Measurements from ENCODE around the gene PABPC1L2B. TPM values are rescaled to one million over a fixed set of nuclear protein-coding genes. Genes with fewer than 3 reads are reported as not detected.
"Not testable (repeated sequence)": the region's sequence is repeated elsewhere in the genome, so short reads cannot be mapped to it uniquely, and the experiment has no call there.

Gene PABPC1L2B
- polyA plus RNA-seq, 2 of the 4 experiments (the other 2 are of a cell fraction) = not detected

- TF ChIP-seq JUNB (IDR thresholded peaks at IDR 0.05) (no peak), RARB (CRISPR knock-in tag; IDR thresholded peaks at IDR 0.05) (no peak), POLR2AphosphoS2 (conservative IDR thresholded peaks at IDR 0.05; ENCODE audit: low read length) (no peak), ATOH8 (CRISPR knock-in tag; IDR thresholded peaks at IDR 0.05; ENCODE audit: low read depth) (no peak), REST (IDR thresholded peaks at IDR 0.05) (no peak)
Measured at GRCh38 chrX:73021361-73022092, 18.8 kb downstream of the PABPC1L2B start (continued).

- no CpG with 5 or more reads among the region's 12 CpGs for WGBS (ENCODE audit: missing lambda C conversion rate)
- FAIRE-seq; DNase-seq (ENCODE audit: low read depth in 1 of 2, low spot score in 1 of 2); ATAC-seq; H3K4me1 ChIP-seq; CTCF ChIA-PET; H3K27ac ChIP-seq; H3K4me2 ChIP-seq; H3K4me3 ChIP-seq; H3K9me3 ChIP-seq; POLR2A ChIA-PET: not testable (repeated sequence)
Measured at GRCh38 chrX:73022093-73022445, 19.3 kb downstream of the PABPC1L2B start.

- TF ChIP-seq HOXB13 (CRISPR knock-in tag; IDR thresholded peaks at IDR 0.05; ENCODE audit: low read depth) (no peak), TFCP2L1 (CRISPR knock-in tag; IDR thresholded peaks at IDR 0.05) (no peak), CHD2 (IDR thresholded peaks at IDR 0.05; ENCODE audit: low read length, partially characterized antibody) (no peak), NFE2L2 (conservative IDR thresholded peaks at IDR 0.05; ENCODE audit: low read length) (no peak)
- CTCF ChIA-PET = no interaction called here
- Histone ChIP-seq H3K4me3 (no peak overlapping the region), H3K4me1 (no peaks in the 10 kb centered on the region), H3K27ac (no peak overlapping the region), H3K4me2 (no peak overlapping the region), H3K9me3 (no peaks in the 10 kb centered on the region)
- ATAC-seq = no peak
- no peak for FAIRE-seq
- DNase-seq (ENCODE audit: low read depth in 1 of 2, low spot score in 1 of 2) = no peak
- POLR2A ChIA-PET = no interaction called here
- 0% methylated on average over 1 of the region's 1 CpG for WGBS (ENCODE audit: missing lambda C conversion rate)
Measured at GRCh38 chrX:73028876-73029275, 26.1 kb downstream of the PABPC1L2B start.

Other genes starting within 250 kb of the PABPC1L2B start
- gene DMRTC1B, start 226.0 kb upstream of the PABPC1L2B start, polyA plus RNA-seq (2011; rRNA removed) = 0.10 TPM in 1 of 2 replicates, not detected in the other
- not detected in 3 replicates for gene DMRTC1B, start 226.0 kb upstream of the PABPC1L2B start, polyA plus RNA-seq (2017; fragmentation: RNase III; extraction: RNeasy Plus Mini Kit Qiagen cat#74134 plus additional on column Dnase treatment)
- gene FAM236B, start 220.3 kb upstream of the PABPC1L2B start, polyA plus RNA-seq (2011; rRNA removed) = not detected in 2 replicates
- not detected in 3 replicates for gene FAM236B, start 220.3 kb upstream of the PABPC1L2B start, polyA plus RNA-seq (2017; fragmentation: RNase III; extraction: RNeasy Plus Mini Kit Qiagen cat#74134 plus additional on column Dnase treatment)
- not detected in 2 replicates for gene FAM236D, start 194.7 kb upstream of the PABPC1L2B start, polyA plus RNA-seq (2011; rRNA removed)
- gene FAM236D, start 194.7 kb upstream of the PABPC1L2B start, polyA plus RNA-seq (2017; fragmentation: RNase III; extraction: RNeasy Plus Mini Kit Qiagen cat#74134 plus additional on column Dnase treatment) = not detected in 3 replicates
- gene FAM236C, start 90.3 kb upstream of the PABPC1L2B start, polyA plus RNA-seq (2011; rRNA removed) = not detected in 2 replicates
- not detected in 3 replicates for gene FAM236C, start 90.3 kb upstream of the PABPC1L2B start, polyA plus RNA-seq (2017; fragmentation: RNase III; extraction: RNeasy Plus Mini Kit Qiagen cat#74134 plus additional on column Dnase treatment)
- gene FAM236A, start 64.7 kb upstream of the PABPC1L2B start, polyA plus RNA-seq (2011; rRNA removed) = not detected in 2 replicates
- not detected in 3 replicates for gene FAM236A, start 64.7 kb upstream of the PABPC1L2B start, polyA plus RNA-seq (2017; fragmentation: RNase III; extraction: RNeasy Plus Mini Kit Qiagen cat#74134 plus additional on column Dnase treatment)
- not detected in 2 replicates for gene DMRTC1, start 59.1 kb upstream of the PABPC1L2B start, polyA plus RNA-seq (2011; rRNA removed)
- 0.15 TPM in 1 of 3 replicates, not detected in the others for gene DMRTC1, start 59.1 kb upstream of the PABPC1L2B start, polyA plus RNA-seq (2017; fragmentation: RNase III; extraction: RNeasy Plus Mini Kit Qiagen cat#74134 plus additional on column Dnase treatment)
- not detected in 2 replicates for gene PABPC1L2A, start 76.6 kb downstream of the PABPC1L2B start, polyA plus RNA-seq (2011; rRNA removed)
- gene PABPC1L2A, start 76.6 kb downstream of the PABPC1L2B start, polyA plus RNA-seq (2017; fragmentation: RNase III; extraction: RNeasy Plus Mini Kit Qiagen cat#74134 plus additional on column Dnase treatment) = not detected in 3 replicates
- 1.9 and 2.7 TPM in 2 replicates for gene NAP1L2, start 211.9 kb downstream of the PABPC1L2B start, polyA plus RNA-seq (2011; rRNA removed)
- gene NAP1L2, start 211.9 kb downstream of the PABPC1L2B start, polyA plus RNA-seq (2017; fragmentation: RNase III; extraction: RNeasy Plus Mini Kit Qiagen cat#74134 plus additional on column Dnase treatment) = 1.3 to 1.8 TPM (median 1.4 TPM) in 3 replicates